ENCODE results near the gene TMEM231. TPM values are rescaled to one million over a fixed set of nuclear protein-coding genes. Genes with fewer than 3 reads are reported as not detected.
"Not testable (repeated sequence)": the region's sequence is repeated elsewhere in the genome, so short reads cannot be mapped to it uniquely, and the experiment has no call there.

TMEM231 gene
- total and polyA plus RNA-seq, 8 donors: 8.2 to 25.8 (median 22.6) TPM

GRCh38 chr16:75519175-75519574 is 36.9 kb downstream of the TMEM231 start:
- no peaks in the 10 kb centered on the region for H3K36me3 ChIP-seq
- ATAC-seq: no peak
- H3K4me1 ChIP-seq: peaks cover 0 to 12% of the 10 kb centered on the region in 2 donors
- intact Hi-C loops (cut with DNase I): no loop called here
- H3K4me3 ChIP-seq: no peak overlapping the region
- H3K9me3 ChIP-seq: no peaks in the 10 kb centered on the region
- DNase-seq: no peak
- TF ChIP-seq, protein P1, sequence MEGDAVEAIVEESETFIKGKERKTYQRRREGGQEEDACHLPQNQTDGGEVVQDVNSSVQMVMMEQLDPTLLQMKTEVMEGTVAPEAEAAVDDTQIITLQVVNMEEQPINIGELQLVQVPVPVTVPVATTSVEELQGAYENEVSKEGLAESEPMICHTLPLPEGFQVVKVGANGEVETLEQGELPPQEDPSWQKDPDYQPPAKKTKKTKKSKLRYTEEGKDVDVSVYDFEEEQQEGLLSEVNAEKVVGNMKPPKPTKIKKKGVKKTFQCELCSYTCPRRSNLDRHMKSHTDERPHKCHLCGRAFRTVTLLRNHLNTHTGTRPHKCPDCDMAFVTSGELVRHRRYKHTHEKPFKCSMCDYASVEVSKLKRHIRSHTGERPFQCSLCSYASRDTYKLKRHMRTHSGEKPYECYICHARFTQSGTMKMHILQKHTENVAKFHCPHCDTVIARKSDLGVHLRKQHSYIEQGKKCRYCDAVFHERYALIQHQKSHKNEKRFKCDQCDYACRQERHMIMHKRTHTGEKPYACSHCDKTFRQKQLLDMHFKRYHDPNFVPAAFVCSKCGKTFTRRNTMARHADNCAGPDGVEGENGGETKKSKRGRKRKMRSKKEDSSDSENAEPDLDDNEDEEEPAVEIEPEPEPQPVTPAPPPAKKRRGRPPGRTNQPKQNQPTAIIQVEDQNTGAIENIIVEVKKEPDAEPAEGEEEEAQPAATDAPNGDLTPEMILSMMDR (IDR thresholded peaks at IDR 0.05): no peak
- no peak overlapping the region for H3K27ac ChIP-seq
- H3K27me3 ChIP-seq: no peaks in the 10 kb centered on the region

DNA sequence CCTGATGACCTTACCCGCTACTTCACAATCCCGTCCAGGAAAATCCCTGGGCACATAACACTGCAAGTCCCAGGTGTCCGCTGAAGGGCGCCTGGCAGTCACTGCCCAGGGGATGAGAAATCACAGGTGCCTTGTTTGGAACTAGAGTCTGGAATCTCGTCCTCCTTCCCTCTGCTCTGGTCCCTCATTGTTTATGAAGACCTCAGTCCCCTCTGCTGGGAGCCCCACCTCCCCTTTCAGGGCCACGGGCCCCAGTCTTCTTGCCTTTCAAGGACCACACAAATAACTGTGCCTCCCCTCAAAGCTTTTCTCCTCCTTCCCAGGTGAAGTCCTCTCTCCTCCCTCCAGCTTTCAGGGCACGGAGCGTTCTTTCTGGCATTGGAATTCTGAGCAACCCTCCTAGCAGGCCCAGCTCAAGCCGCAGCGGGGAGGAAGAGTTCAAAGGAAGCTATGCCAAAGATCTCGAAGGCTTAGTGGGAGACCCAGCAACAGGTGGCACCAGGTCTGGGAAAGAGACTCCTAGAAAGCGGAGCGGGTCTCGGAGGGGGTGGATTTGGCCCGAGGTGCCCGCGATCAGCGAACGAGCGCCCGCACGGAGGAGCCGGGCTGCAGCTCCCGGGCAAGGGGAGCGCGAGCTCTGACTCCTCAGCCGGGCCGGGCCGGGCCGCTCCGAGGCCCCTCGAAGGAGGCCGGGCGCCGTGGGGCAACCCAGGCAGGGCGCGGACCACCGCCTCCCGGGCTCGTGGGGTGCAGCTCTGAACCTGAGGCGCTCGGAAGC is 39.7 kb downstream of the TMEM231 start:
- peaks cover 0 to 12% of the 10 kb centered on the region in 2 donors for H3K4me1 ChIP-seq
- ATAC-seq (peak; percentile 58), DNase-seq (peak in 1 of 4 donors; percentile 88)
- H3K27me3 ChIP-seq; intact Hi-C loops (cut with DNase I); H3K36me3 ChIP-seq; H3K9me3 ChIP-seq: not testable (repeated sequence)
- peak overlapping the region; percentile 57 to 76 for H3K4me3 ChIP-seq
- peak overlapping the region; percentile 80 to 88 for H3K27ac ChIP-seq

GRCh38 chr16:75514296-75514695 is 41.8 kb downstream of the TMEM231 start:
- Histone ChIP-seq H3K36me3 (no peaks in the 10 kb centered on the region), H3K27ac (no peak overlapping the region), H3K9me3 (no peaks in the 10 kb centered on the region), H3K4me1 (peaks cover 0 to 12% of the 10 kb centered on the region in 2 donors), H3K27me3 (no peaks in the 10 kb centered on the region), H3K4me3 (no peak overlapping the region)
- intact Hi-C loops (cut with DNase I): no loop called here
- no peak for ATAC-seq
- DNase-seq: no peak
- TF ChIP-seq, protein P1 (IDR thresholded peaks at IDR 0.05): no peak

DNA sequence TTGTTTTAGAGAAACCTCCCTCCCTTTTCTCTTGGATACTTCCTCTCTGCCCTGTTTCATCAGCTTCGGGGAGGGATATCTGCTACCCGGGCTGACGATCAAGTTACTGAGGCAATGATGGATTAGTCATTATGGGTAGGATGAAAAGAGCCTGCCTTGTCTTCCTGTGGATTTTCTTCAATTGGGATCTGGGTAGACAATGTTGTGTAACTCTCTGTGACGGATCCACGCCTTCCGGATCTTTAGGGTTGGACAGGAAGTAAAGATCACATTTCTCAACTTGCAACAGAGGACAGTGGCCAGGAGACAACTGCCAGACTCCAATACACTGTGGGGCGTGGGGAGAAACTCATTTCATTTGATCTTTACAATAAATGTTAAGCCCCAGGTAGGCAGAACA is 49.5 kb downstream of the TMEM231 start:
- no peaks in the 10 kb centered on the region for H3K36me3 ChIP-seq
- TF ChIP-seq, protein P1 (IDR thresholded peaks at IDR 0.05): no peak
- no peak overlapping the region for H3K4me3 ChIP-seq
- intact Hi-C loops (cut with DNase I): no loop called here
- peak overlapping the region in 1 of 2 donors; percentile 57 for H3K27ac ChIP-seq
- ATAC-seq: peak; percentile 72
- DNase-seq: peak in 1 of 4 donors; percentile 47
- no peaks in the 10 kb centered on the region for H3K9me3 ChIP-seq
- H3K4me1 ChIP-seq: peaks cover 0 to 14% of the 10 kb centered on the region in 2 donors
- no peaks in the 10 kb centered on the region for H3K27me3 ChIP-seq

DNA sequence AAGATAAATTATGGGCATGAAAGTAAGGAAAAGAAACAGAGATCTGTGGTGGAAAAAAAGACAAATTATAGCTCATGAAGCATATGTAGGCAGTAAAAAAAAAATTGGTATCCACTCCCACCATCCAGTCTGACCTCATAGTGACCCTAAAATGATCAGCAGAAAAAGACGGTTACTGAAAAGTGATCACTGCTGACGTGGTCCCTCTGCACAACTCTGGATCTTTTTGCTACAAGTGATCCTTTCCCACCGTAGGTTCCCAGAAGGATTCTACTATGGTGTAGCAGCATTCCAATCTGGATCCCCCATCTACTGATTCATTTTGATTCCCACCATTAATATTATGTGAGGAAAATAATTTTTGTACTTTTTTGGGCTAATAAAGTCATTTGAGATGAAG is 49.9 kb downstream of the TMEM231 start:
- intact Hi-C loops (cut with DNase I): no loop called here
- no peaks in the 10 kb centered on the region for H3K9me3 ChIP-seq
- TF ChIP-seq, protein P1 (IDR thresholded peaks at IDR 0.05): no peak
- no peaks in the 10 kb centered on the region for H3K27me3 ChIP-seq
- DNase-seq (no peak), ATAC-seq (no peak)
- H3K36me3 ChIP-seq: no peaks in the 10 kb centered on the region
- H3K4me1 ChIP-seq: peaks cover 0 to 14% of the 10 kb centered on the region in 2 donors
- no peak overlapping the region for H3K4me3 ChIP-seq
- peak overlapping the region in 1 of 2 donors; percentile 57 for H3K27ac ChIP-seq
